Measurements from ENCODE around the gene RANBP3.

Gene RANBP3

DNA sequence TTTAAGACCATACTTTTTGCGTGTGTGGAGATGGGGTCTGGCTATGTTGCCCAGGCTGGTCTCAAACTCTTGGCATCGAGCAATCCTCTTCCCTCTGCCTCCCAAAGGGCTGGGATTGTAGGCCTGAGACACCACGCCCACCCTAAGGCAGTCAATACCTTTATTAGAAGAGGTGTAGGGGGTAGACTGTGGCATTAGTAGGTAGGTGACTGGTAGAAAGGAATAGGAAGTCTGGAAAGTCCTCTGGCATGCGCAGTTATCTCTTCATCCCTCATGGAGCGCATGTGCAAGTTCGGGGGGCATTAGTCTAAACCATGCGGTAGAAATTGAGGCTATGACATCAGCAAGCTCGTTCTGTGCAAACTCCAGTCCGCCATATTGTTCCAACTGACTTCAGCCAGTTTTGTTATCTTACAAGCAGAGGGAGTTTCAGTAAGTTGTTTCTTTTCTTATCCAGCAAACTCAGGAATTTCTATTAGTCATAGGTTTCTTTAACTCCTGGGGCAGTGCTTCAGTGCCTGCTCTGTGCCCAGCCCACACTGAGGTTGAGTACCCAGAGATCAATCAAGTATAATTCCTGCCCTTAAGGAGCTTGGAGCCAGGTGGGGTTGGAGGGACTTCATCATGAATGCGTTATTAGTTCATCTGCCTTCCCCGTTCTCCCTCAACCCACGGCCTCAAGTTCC is 7.3 kb upstream of the RANBP3 start:
- no peak for DNase-seq

DNA sequence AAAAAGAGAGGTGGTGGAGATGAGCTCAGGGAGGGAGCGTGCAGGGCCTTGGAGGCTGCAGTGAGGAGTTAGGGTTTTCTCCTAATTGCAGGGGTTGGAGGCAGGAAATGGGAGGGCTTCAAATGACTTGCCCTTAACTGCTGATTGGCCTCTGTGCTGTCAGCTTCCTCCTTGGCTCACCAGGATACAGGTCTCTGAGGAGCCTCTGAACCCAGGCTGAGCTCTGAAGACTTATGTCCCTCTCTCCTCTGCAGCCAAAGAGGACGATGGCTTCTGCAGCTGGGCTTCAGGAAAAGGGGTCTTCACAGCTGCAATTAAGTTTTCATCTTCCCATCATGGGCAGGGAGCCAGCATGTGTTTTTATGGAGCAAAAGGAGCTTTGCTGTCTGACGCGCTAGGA is 6.7 kb upstream of the RANBP3 start:
- no peak for DNase-seq

DNA sequence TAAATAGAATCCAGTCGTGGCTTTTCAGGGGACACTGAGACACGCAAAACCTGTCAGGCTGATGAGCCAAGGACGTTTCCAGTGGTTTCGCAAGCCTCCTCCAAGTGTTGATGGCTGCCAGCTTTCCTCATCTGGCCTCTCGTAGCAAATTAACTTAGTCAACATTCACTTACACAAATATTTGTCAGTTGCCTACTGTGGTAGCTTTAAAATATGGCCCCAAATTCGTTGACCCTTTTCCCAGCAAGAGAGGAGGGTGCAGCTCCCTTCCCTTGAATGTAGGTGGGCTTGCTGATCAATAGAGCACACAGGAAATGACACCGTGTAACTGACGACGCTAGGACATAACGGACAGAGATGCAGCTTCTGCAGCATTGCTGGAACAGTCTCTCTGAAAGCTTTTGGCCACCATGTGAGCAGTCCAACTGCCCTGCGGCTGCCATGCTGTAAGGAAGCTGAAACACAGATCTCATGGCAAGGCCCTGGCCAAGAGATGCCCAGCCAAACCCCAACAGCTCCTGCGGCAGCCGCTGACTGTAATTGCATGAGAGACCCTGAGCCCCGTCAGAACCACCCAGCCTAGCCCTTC is 5.5 kb upstream of the RANBP3 start:
- no peak for DNase-seq

DNA sequence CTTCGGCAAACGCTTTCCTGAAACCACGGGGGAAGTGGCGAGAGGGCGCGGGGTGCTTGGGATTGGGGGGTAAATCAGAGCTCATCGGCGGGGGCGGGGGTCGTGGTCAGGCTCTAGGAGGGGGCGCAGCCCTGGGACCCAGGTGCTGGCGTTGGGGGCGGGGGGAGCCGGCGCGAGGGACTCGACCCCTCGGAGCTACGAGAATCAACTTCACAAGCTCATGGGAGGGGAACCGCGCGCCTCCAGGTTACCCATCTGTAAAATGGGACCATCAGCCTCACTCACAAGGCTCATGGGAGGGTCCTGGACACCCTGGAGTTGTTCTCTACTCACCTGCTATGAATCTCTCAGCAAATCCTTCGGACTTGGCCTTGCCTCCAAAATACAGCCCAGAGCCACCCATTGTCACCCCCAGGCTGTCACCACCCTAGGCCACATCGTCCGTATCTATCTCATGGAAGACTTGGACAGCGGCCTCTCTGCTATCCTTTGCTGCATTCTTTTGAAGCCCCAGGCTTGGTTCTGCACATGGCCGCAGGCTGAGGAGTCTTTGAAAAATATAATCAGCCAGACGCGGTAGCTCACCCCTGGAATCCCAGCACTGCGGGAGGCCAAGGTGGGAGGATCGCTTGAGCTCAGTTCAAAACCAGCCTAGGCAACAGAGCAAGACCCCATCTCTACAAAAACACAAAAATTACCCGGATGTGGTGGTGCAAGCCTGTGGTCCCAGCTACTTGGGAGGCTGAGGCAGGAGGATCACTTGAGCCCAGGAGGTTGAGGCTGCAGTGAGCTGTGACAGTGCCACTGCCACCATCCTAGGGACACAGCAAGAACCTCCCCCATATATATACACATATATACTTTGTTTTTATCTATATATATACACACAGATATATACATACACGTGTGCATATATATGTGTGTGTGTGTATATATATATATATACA is 939 bp upstream of the RANBP3 start:
- DNase-seq = no peak

DNA sequence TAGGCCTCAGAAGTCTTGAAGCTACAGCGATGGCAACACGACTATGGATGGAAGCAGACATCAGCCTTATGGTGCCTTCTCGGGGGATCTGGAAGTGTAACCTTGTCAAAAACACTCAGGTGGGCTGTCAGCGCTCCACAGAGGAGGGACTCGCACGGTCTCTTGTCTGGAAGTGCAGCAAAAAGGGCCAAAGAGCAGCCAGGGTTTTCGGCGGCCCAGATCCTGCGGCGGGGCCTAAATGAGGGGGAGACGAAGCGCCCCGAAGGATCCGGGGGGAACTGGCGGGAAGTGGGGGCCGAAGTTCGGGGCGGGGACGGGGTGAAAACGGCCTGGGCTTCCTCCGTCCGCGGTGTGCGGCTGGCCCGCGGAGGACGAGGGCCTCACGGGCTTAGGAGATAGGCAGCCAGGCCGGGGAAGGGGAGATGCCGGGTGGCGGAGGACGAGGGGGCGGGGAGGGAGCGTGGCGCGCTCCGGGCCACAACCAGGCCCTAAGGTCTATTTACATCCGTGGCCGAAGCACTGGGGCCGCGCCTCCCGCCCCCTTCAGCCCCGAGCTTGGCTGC is 637 bp downstream of the RANBP3 start:
- DNase-seq = no peak

DNA sequence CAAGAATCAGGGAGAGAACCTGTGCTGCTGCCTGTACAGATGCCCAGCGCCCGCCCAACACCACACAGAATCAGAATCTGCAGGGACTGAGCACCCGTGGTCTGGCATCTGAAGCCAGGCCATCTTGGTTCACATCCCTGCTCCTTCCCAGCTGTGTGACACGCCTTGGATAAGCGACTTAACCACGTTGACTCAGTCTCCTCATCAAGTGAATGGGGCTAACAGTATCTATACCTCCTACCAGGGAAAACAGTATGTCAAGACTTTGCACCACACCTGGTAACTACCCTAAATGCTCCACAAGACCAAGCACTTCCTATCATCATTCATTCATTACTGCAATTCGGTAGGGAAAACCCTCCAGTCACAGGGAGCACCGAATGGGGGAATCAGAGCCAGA is 1.2 kb downstream of the RANBP3 start:
- no peak for DNase-seq

DNA sequence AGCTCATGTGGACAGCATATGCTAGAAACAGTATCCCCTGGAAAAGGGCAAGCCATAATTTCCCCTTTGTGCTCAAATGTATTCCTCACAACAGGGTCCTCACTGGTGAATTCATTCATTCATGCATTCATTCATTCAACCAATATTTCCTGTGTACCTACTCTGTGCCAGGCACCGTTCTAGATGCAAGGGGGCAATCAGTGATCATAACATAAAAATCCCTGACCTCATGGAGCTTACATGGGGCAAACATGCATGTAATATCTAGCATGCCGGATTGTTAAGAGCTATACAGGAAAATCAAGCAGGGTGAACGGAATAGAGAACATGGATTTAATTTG is 2.6 kb downstream of the RANBP3 start:
- DNase-seq = no peak

DNA sequence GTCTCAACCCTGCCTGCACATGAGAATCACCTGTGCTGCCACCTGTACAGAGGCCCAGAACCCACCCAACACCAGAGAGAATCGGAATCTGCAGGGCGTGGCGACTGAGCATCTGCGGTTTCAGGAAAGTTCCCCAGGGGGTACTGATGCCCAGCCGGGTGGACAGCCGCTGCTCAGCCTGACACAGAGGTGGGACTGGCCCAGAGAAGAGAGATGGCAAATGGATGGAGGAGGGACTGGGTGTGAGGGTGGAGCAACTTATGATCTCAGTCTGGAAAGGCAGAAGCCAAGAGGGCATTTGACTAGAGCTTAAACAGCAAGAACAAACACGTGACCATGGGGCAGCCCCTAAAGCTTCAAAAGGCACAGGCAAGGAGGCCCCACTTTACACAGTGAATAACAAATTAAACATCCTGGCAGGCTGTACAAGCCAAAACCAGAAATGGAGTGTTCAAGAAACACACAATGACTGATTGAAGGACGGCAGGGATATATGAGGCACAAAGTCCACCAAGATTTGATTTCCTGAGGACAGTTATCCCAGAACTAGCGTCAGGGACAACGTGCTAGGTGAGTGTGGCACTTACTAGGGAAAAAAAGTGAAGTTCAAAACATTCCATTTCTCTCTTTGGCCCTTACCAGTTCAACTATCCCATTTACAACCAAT is 3.1 kb downstream of the RANBP3 start:
- peak; percentile 79 for DNase-seq

DNA sequence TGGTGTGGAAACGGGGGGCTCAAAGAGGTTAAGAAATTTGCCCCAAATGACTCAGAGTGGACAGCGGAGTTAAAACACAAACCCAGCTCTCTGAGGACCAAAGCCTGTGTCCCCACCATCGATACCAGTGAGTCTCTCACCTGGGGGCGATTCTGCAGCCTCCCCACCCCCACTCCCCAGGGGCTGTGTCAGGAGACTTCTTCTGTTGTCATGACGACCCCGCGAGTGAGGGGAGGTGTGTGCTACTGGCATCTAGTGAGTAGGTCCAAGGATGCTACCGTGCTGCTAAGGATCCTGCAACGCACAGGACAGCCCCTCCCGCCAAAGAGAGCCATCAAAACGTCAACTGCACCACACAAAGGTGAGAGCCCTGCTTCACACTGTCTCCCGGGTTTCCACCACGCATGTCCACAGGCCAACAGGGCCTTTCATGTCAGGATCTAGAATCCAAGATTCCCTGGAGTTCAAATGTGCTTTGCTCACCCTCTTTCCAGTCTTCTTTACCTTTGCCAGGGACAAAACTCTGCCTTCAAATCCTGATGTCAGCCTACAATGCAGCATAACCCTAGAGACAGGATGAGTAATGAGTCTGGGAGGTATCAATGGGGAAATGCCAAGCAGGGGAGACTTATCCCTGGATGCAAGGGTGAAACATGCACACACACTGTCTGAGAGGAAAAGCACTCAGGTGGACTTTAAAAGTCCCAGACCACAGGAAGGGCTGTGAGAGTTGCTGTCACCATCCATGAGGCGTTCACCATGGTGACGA is 3.9 kb downstream of the RANBP3 start:
- DNase-seq = no peak

DNA sequence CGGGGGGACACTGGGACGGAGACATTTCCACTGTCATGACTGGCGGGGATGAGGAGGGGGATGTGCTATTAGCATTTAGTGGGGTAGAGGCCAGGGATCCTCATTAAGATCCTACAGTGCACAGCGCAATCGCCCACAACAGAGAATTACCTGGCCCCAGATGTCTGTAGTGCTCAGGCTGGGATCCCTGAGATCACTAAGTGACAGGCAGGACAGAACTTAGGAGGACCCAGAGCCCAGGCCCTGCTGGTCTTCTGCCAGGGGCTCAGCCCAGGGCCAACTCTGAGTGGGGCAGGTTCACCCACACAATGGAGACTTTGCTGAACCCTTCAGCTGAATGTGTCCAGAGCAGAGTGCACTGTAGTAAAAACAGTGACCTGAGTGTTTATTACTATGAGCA is 4.6 kb downstream of the RANBP3 start:
- no peak for DNase-seq

DNA sequence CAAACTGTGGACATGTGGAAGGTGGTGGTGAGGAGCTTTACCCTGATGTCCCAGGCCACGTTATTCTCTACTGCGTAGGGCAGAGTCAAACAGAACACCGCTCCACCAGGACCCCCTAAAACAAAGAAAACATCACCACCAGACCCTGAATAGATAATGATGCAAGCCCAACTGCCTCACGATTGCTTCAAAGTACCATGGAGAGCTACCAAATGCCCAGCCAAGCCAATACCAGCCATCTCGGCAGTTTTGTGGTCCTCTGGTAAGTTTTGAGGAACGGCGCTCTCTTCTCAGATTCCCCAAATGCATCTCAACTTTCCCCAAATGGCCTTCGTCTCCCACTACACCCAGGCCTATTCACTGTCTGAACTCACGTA is 5.6 kb downstream of the RANBP3 start:
- DNase-seq = no peak

DNA sequence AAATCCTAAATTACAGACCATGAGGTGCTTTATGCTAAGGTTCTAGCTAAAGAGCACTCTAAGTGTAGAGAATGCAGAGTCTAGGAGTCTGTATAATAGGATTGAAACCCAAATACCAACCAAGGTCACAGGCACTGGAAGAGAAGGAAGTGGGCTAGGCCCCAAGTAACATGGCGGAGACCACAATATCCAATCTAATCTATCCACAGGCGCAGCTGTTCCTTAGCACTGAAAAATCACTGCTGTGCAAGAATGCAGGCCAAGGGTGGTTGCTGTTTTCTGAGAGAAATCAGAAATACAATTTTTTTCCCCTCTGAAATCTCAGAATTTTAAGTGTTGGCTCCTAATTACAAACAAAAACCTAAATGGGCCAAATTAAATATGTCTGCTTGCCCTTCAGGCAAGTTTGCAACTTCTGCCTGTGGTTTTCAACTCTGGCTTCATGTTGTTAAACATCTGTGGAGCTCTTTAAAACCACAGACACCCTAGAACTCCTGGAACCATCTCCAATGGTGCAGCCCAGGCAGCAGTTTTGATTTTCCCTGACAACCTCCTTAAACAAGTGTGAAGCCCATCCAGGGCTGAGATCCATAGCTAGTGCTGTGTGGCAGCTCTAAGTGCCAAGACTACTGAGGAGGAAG is 6.1 kb downstream of the RANBP3 start:
- DNase-seq = no peak

DNA sequence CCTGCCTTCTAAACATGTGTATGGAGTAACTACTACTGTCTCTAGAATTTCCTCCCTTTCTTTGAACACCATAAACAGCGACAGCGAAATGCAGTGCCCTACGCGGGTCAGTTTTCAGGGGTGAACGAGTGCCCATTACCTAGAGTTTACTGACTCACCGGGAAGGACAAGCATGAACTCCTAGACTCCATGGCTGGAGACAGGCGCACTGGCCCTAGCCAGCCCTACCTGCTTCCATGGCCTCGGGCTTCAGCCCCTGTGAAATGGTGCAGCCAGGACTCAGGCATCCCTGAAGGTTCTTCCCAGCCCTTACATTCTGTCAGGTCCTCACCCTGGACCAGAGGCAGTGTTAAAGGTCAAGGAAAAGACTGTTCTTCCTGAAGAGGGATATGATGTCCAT is 8.5 kb downstream of the RANBP3 start:
- DNase-seq = no peak

DNA sequence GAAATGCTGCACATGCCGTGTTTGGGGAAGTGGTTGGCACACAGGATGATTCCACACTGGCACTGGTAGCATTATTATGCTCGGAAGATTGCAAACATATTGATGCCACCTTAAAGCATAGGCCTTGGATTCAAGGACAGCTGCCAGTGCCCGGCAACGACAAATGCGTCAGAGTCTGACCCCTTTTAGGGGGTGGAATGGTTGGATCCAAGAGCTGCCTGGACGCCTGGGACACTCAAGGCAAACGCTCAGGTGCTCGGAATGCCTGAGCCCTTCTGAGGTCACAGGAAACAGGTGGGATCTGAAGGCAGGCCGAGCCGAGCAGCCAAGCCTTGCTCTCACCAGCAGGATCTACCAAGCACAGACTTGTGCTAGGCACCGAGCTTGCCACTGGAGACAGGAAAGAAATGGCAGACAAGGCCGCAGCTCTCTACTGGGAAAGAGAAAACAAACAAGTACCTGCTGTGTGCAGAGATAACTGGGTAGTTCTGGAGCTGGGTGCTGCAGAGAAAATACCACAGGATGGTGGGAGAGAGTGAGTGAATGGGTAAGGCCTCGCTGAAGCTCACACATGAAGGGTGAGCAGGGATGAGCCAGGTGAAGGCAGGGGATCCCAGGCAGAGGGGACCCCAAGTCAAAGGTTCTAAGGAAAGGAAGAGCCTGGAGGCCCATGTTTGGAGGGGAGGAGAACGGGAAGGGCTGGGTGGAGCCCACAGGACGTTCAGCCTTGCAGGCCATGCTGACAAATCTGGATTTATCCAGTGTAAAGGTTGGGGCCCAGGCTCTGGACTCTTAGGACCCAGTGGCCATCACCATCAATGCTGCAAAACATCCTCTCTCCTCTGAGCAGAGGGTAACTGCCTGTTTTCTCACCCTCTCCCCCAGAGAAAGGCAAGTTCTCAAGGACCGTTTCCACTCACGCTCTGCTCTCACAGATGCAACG is 9.2 kb downstream of the RANBP3 start:
- peak; percentile 80 for DNase-seq

DNA sequence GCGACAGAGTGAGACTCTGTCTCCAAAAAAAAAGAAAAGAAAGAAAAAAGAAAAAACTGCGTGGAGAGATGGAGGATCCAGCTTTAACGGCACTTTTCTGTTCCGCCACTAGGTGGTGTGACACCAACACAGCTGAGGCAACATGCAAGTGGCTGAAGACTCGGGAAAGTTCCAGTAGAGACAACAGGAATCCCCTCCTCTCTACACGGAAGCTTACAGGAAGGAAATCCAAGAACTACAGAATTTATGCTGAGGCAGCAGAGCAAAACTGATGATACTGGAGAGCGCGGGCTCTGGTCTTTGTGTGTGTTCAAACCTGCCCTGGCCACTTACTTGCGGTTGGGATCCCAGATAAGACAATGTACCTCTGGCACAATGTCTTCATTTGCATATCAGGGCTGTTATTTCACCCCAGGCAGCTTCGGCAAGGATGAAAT is 9.9 kb downstream of the RANBP3 start:
- peak; percentile 85 for DNase-seq

DNA sequence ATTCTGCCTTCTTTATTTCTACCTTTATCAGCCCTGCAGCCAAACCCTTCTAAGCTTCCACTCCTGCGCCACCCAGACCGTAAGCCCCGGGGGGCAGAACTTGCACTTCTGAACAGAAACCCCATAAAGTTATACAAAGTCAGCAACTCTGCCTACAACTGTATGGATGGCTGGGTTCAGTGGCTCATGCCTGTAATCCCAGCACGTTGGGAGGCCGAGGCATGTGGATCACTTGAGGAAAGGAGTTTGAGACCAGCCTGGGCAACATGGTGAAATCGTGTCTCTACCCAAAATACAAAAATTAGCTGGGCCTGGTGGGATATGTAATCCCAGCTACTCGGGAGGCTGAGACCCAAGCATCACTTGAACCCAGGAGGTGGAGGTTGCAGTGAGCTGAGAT is 10.4 kb downstream of the RANBP3 start:
- no peak for DNase-seq

DNA sequence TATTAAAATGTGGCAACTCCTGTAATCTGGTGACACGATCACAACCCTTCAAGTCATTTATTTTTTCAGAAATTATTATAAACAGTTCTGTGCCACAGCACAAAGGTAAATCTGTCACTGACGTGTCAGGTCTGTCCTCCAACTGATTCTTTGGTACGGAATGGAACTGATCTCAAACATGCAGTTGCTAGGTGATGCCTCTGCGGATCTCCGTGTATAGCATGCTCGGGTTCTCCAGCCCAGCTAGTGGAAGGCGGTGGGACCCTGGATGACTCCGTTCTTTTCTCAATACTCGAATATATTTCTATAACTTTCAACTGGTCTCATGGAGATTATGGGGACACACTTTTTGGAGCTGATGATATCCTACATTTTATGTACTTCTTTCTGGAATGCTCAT is 11.0 kb downstream of the RANBP3 start:
- no peak for DNase-seq

DNA sequence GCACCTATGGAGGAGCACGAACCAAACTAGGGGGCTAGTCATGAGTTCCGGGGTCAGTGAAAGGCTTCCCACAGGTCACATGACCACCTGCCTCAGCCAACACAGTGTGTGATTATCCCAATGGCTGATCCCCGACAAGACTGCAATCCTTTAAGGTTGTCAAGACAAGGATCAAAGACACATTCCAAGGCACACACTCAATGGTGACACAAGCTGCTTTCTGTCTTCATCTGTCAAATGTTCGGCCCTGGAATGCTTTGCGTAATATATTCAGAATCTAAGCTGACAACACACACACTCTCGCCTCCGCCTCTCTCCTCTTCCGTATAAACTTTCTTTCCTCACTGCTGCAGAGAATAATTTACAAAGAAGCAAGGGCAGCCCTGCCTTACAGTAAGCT is 11.7 kb downstream of the RANBP3 start:
- no peak for DNase-seq

DNA sequence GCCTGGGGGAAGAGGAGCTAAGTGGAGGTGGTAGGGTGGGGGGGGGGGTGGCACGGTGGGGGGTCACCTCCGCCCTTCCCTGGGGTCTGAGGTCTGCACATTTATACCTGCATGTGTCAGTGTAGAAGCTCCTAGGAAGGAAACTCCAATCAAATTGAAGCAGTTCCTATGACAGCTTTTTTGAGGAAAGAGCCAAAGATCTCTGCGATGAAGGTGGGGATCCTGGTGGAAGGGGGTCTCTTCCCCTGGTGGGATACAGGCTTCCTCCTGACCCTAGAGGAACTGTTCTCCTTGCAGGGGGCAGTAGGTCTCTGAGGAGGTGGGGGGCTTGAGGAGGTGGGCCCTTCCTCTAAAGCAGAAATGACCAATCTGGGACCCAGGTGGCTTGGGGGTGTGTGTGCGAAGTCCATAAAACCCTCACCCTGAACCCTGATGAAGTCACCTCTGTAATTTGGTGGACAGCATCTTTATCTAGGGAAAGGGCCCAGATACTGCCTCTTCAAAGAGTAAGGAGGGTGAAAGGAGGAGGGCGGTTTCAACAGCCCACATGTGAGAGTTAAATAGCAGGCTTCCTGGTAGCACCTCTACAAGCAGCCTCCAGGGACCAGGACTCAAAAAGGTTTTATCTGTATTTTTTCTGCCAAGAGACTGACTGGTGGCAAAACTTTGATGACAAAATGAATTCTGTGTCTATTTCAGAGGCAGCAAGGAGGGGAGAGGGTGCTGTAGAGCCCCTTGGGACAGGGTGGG is 12.9 kb downstream of the RANBP3 start:
- DNase-seq = no peak

DNA sequence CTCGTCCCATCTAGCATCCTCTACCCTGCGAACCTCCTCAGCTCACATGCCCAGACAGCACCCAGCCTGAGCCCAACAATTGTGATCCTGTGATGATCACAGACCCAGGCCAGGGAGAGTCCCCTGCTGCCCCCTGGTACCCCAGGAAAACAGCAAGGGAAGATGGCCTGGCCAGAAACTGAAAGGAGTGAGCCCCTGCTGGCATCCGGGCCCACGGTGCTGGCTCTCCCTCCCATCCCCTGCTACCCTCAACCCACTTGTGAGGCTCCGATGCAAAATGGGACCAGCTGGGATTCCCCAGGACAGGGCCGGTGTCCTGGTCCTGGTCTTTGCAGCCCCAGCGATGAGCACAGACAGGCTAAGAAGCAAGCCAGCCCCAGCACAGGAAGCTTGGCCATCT is 14.1 kb downstream of the RANBP3 start:
- DNase-seq = no peak

All from NCI-H510A treated with DMSO at 0.1 percent for 48 hours (cell line).